Left lung (tissue), 10 donors: ENCODE results near the gene CEP170. TPM values are rescaled to one million over a fixed set of nuclear protein-coding genes. Genes with fewer than 3 reads are reported as not detected.
A peak's percentile ranks its signal among the peaks of the same experiment; 100 is the strongest.

Experiments used
- ATAC-seq: fragments of 200-7000 bp; cut with Tn5 transposase; one replicate; pipeline ENCODE4 v1.9.1; 2020; ENCODE audit warnings: moderate library complexity
- DNase-seq, 4 donors: peaks; one replicate each; pipeline ENCODE4 v3.0.0-alpha.2; 2013 to 2020
- H3K27ac ChIP-seq, 2 donors: fragments of 200-600 bp; sonication (generic) in 1 of 2; one replicate each; pipeline versions ENCODE4 v1.5.0 to v1.8.0; 2020 to 2021
- H3K27me3 ChIP-seq, 2 donors: fragments of 200-600 bp; sonication (generic) in 1 of 2; one replicate each; pipeline versions ENCODE4 v1.5.0 to v1.8.0; 2020 to 2021
- H3K36me3 ChIP-seq, 2 donors: fragments of 200-600 bp; sonication (generic) in 1 of 2; one replicate each; pipeline versions ENCODE4 v1.5.0 to v1.8.0; 2020 to 2021
- H3K4me1 ChIP-seq, 2 donors: fragments of 200-600 bp; one replicate each; pipeline ENCODE4 v1.8.0; 2021
- H3K4me3 ChIP-seq, 2 donors: fragments of 200-600 bp; sonication (generic) in 1 of 2; one replicate each; pipeline versions ENCODE4 v1.5.0 to v1.8.0; 2020 to 2021; ENCODE audit warnings: mild to moderate bottlenecking in 1 of 2
- H3K9me3 ChIP-seq, 2 donors: fragments of 200-600 bp; sonication (generic) in 1 of 2; one replicate each; pipeline versions ENCODE4 v1.5.0 to v1.8.0; 2020 to 2021
- CTCF ChIP-seq, 2 donors: fragments of 200-600 bp; sonication (generic) in 1 of 2; IDR thresholded peaks; one replicate each; pipeline versions ENCODE4 v1.5.0 to v1.8.0; 2021; ENCODE audit warnings: antibody characterized with exemption in 2 of 2
- intact Hi-C, 2 donors: fragments of 100-400 bp; cut with DNase I; formaldehyde crosslinking; loops; one replicate each; pipeline versions ENCODE4 v1.11.2 to v1.14.2; 2022
- polyA plus RNA-seq, 6 donors: library from polyadenylated mRNA; unstranded; fragments of 120-200 nt; gene quantifications; one replicate each; pipeline ENCODE4 v1.2.1, GENCODE V29; 2013; ENCODE audit not compliant: insufficient read length in 6 of 6
- total RNA-seq, 2 donors: library from RNA; stranded (reverse); fragmentation: NEBNext Ultra II Directional; extraction: Animal tissue kit (Norgen Biotek cat#: 25700); gene quantifications; one replicate each; pipeline ENCODE4 v1.2.1, GENCODE V29; 2021
- donor health status: DM: no; HTN: yes; CAD: no.
- donor health status: DM: no; HTN: no; CAD: no.

Gene CEP170
- total and polyA plus RNA-seq, 8 donors = 60.8 to 111 (median 74.2) TPM

DNA sequence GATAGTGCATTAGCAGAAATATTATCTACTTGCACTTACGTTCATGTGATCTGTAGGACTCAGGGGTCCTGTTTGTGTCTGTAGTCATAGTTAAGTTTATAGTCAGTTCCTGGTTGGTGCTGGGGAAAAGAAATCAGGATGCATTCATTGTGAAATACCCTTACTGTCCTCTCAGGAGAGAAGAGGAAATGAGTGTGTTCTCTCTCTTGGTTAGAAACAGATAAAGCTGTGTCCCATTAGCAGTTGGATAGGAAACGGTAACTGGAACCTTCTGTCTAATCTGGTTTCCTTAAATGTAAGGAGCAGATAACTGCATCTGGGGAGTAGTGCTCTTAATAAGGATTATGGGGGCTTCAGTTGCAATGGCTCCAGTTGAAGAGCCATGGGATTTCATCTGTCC, 9.6 kb upstream of the CEP170 start:
- no peak for TF ChIP-seq CTCF (IDR thresholded peaks at IDR 0.05)
- H3K27me3 ChIP-seq = no peaks in the 10 kb centered on the region
- peak overlapping the region; percentile 67 to 94 for H3K27ac ChIP-seq
- H3K9me3 ChIP-seq = no peaks in the 10 kb centered on the region
- no peaks in the 10 kb centered on the region for H3K36me3 ChIP-seq
- peak; percentile 27 for ATAC-seq
- no peak overlapping the region for H3K4me3 ChIP-seq
- intact Hi-C loops = no loop called here
- H3K4me1 ChIP-seq = peaks cover 19 to 82% of the 10 kb centered on the region in 2 donors
- peak in 1 of 4 donors; percentile 28 for DNase-seq

DNA sequence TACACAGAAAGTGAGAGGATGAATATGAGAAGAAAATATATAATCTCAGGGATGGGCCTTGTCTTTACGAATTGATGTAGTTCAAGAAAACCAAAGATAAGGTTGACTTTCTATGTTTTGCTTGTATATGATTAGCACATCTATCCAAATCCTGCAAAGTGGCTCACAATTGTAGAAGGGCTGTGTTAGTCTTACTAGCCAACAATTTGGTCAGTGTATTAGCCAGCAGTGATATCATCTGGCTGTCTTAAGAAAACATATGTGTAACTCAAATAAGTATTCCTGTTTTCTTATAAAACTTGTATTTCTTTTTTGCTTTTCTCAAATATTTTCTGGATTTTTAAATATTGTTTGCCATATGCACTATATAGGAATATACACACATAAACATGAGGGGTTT, 6.3 kb upstream of the CEP170 start:
- DNase-seq = no peak
- H3K4me3 ChIP-seq = no peak overlapping the region
- intact Hi-C loops = no loop called here
- no peak for TF ChIP-seq CTCF (IDR thresholded peaks at IDR 0.05)
- H3K9me3 ChIP-seq = no peaks in the 10 kb centered on the region
- no peak for ATAC-seq
- H3K4me1 ChIP-seq = peaks cover 10 to 76% of the 10 kb centered on the region in 2 donors
- no peaks in the 10 kb centered on the region for H3K27me3 ChIP-seq
- H3K36me3 ChIP-seq = no peaks in the 10 kb centered on the region
- peak overlapping the region in 1 of 2 donors; percentile 50 for H3K27ac ChIP-seq

- Histone ChIP-seq H3K36me3 (no peaks in the 10 kb centered on the region), H3K27me3 (no peaks in the 10 kb centered on the region), H3K9me3 (no peaks in the 10 kb centered on the region), H3K4me1 (peaks cover 7 to 65% of the 10 kb centered on the region in 2 donors), H3K4me3 (no peak overlapping the region), H3K27ac (peak overlapping the region in 1 of 2 donors; percentile 50)
- no peak for ATAC-seq
- no peak for TF ChIP-seq CTCF (IDR thresholded peaks at IDR 0.05)
- intact Hi-C loops = no loop called here
- DNase-seq = no peak
Observed at GRCh38 chr1:243260221-243260880, 5.3 kb upstream of the CEP170 start.

- Histone ChIP-seq H3K36me3 (no peaks in the 10 kb centered on the region), H3K4me1 (peaks cover 0 to 52% of the 10 kb centered on the region in 2 donors), H3K27ac (no peak overlapping the region), H3K27me3 (no peaks in the 10 kb centered on the region), H3K9me3 (no peaks in the 10 kb centered on the region), H3K4me3 (no peak overlapping the region)
- DNase-seq (no peak), ATAC-seq (no peak)
- no peak for TF ChIP-seq CTCF (IDR thresholded peaks at IDR 0.05)
- intact Hi-C loops = no loop called here
Observed at GRCh38 chr1:243258731-243259130, 3.6 kb upstream of the CEP170 start.

GRCh38 chr1:243257189-243257588, 2.1 kb upstream of the CEP170 start:
- Histone ChIP-seq H3K27me3 (no peaks in the 10 kb centered on the region), H3K4me1 (peaks cover 4 to 58% of the 10 kb centered on the region in 2 donors), H3K4me3 (peak overlapping the region in 1 of 2 donors; percentile 86), H3K27ac (peak overlapping the region; percentile 96 to 99), H3K36me3 (no peaks in the 10 kb centered on the region), H3K9me3 (no peaks in the 10 kb centered on the region)
- ATAC-seq (no peak), DNase-seq (no peak)
- intact Hi-C loops = no loop called here
- TF ChIP-seq CTCF (IDR thresholded peaks at IDR 0.05) = no peak
